Measurements from ENCODE around the gene GHR.

The GHR gene

DNA sequence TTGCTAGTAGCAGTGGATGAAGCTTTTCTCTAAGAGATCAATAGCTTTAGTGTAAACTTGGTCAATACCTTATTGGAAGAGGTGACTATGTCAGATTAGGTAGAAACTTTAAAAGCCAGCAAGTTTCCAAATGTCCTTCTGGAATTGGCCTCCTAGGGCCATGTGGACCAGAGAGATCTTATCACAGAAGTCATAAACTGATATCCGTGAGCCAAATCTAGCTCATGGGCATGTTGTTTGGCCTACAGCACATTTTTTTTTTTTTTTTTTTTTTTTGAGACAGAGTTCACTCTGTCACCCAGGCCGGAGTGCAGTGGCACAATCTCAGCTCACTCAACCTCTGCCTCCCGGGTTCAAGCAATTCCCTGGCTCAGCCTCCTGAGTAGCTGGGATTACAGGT, 175.9 kb downstream of the GHR start:
- no peak for TF ChIP-seq ZBTB7A (IDR thresholded peaks at IDR 0.05; ENCODE audit: low read depth)
- no peak for TF ChIP-seq CEBPB (IDR thresholded peaks at IDR 0.05)
- TF ChIP-seq TEAD4 (IDR thresholded peaks at IDR 0.05): no peak
- TF ChIP-seq YY1 (IDR thresholded peaks at IDR 0.05; ENCODE audit: low read depth): no peak
- TF ChIP-seq, protein P1, sequence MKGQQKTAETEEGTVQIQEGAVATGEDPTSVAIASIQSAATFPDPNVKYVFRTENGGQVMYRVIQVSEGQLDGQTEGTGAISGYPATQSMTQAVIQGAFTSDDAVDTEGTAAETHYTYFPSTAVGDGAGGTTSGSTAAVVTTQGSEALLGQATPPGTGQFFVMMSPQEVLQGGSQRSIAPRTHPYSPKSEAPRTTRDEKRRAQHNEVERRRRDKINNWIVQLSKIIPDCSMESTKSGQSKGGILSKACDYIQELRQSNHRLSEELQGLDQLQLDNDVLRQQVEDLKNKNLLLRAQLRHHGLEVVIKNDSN (IDR thresholded peaks at IDR 0.05): no peak
- TF ChIP-seq TAF1 (IDR thresholded peaks at IDR 0.05; ENCODE audit: low read depth): no peak
- no peak for TF ChIP-seq CREB1 (IDR thresholded peaks at IDR 0.05; ENCODE audit: low read depth)
- TF ChIP-seq, protein P2, sequence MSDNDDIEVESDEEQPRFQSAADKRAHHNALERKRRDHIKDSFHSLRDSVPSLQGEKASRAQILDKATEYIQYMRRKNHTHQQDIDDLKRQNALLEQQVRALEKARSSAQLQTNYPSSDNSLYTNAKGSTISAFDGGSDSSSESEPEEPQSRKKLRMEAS (IDR thresholded peaks at IDR 0.05): no peak
- no peak for TF ChIP-seq EP300 (IDR thresholded peaks at IDR 0.05; ENCODE audit: borderline replicate concordance)
- TF ChIP-seq, protein P3, sequence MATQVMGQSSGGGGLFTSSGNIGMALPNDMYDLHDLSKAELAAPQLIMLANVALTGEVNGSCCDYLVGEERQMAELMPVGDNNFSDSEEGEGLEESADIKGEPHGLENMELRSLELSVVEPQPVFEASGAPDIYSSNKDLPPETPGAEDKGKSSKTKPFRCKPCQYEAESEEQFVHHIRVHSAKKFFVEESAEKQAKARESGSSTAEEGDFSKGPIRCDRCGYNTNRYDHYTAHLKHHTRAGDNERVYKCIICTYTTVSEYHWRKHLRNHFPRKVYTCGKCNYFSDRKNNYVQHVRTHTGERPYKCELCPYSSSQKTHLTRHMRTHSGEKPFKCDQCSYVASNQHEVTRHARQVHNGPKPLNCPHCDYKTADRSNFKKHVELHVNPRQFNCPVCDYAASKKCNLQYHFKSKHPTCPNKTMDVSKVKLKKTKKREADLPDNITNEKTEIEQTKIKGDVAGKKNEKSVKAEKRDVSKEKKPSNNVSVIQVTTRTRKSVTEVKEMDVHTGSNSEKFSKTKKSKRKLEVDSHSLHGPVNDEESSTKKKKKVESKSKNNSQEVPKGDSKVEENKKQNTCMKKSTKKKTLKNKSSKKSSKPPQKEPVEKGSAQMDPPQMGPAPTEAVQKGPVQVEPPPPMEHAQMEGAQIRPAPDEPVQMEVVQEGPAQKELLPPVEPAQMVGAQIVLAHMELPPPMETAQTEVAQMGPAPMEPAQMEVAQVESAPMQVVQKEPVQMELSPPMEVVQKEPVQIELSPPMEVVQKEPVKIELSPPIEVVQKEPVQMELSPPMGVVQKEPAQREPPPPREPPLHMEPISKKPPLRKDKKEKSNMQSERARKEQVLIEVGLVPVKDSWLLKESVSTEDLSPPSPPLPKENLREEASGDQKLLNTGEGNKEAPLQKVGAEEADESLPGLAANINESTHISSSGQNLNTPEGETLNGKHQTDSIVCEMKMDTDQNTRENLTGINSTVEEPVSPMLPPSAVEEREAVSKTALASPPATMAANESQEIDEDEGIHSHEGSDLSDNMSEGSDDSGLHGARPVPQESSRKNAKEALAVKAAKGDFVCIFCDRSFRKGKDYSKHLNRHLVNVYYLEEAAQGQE (IDR thresholded peaks at IDR 0.05; ENCODE audit: low read depth): no peak
- TF ChIP-seq NFIC (IDR thresholded peaks at IDR 0.05): no peak
- TF ChIP-seq RAD21 (IDR thresholded peaks at IDR 0.05; ENCODE audit: low read depth): no peak
- TF ChIP-seq EGR1 (IDR thresholded peaks at IDR 0.05): no peak

DNA sequence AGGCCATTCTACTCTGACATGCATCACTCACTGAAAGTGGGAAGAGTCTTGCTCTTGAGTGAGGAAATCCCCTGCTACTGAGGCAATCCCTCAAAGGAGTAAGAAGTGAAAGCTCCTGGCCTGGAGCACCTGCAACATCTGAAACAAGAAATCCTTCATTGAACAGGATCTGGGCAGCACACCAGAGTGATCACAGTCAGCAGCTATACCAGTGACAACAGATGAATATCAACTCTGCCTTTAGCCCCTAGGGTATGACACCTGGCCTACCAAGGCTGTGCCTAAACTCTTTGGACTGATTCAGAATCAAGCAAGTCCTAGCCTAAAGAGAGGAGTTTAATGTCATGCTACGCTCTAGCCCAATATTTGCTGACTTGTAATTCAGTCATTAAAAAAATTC, 177.2 kb downstream of the GHR start:
- TF ChIP-seq EP300 (IDR thresholded peaks at IDR 0.05; ENCODE audit: borderline replicate concordance): no peak
- TF ChIP-seq, protein P2 (IDR thresholded peaks at IDR 0.05): no peak
- TF ChIP-seq, protein P3 (IDR thresholded peaks at IDR 0.05; ENCODE audit: low read depth): no peak
- TF ChIP-seq RAD21 (IDR thresholded peaks at IDR 0.05; ENCODE audit: low read depth): no peak
- TF ChIP-seq TAF1 (IDR thresholded peaks at IDR 0.05; ENCODE audit: low read depth): no peak
- no peak for TF ChIP-seq YY1 (IDR thresholded peaks at IDR 0.05; ENCODE audit: low read depth)
- no peak for TF ChIP-seq TCF12 (IDR thresholded peaks at IDR 0.05; ENCODE audit: low read depth)
- TF ChIP-seq CREB1 (IDR thresholded peaks at IDR 0.05; ENCODE audit: low read depth): no peak
- TF ChIP-seq, protein P1 (IDR thresholded peaks at IDR 0.05): no peak
- no peak for TF ChIP-seq NFIC (IDR thresholded peaks at IDR 0.05)
- no peak for TF ChIP-seq FOXM1 (IDR thresholded peaks at IDR 0.05; ENCODE audit: borderline replicate concordance, low read depth)
- no peak for TF ChIP-seq EGR1 (IDR thresholded peaks at IDR 0.05)
- TF ChIP-seq CEBPB (IDR thresholded peaks at IDR 0.05): no peak
- no peak for TF ChIP-seq ZBTB7A (IDR thresholded peaks at IDR 0.05; ENCODE audit: low read depth)
- no peak for TF ChIP-seq TEAD4 (IDR thresholded peaks at IDR 0.05)

DNA sequence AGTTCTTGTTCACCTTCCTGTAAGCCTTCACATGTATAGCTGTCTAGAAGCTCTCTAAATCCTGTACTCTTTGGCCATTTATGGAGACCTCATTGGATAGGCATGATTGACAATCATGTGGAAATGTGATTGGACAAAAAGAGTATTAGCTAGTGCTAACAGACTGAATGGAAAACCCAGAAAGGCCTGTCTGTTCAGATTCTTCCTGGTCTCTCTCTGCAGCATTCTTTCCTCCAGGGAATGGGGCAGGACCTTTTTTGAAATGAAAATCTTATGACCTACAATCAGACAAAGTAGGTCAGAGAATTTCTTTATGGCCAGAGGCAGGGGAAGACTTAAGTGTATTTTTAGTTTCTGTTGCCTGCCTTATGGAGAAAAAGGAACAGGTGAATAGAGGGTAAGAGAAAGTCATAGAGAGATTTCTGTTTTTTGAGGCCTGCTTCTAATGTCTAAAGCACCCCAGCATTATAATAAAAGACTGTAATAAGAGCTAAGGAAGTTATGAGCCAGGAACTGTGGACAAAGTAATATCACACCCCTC, 181.0 kb downstream of the GHR start:
- no peak for TF ChIP-seq TAF1 (IDR thresholded peaks at IDR 0.05; ENCODE audit: low read depth)
- TF ChIP-seq, protein P2 (IDR thresholded peaks at IDR 0.05): no peak
- TF ChIP-seq CREB1 (IDR thresholded peaks at IDR 0.05; ENCODE audit: low read depth): no peak
- TF ChIP-seq, protein P1 (IDR thresholded peaks at IDR 0.05): no peak
- no peak for TF ChIP-seq EP300 (IDR thresholded peaks at IDR 0.05; ENCODE audit: borderline replicate concordance)
- no peak for TF ChIP-seq RAD21 (IDR thresholded peaks at IDR 0.05; ENCODE audit: low read depth)
- TF ChIP-seq ZBTB7A (IDR thresholded peaks at IDR 0.05; ENCODE audit: low read depth): no peak
- TF ChIP-seq TCF12 (IDR thresholded peaks at IDR 0.05; ENCODE audit: low read depth): no peak
- TF ChIP-seq CEBPB (IDR thresholded peaks at IDR 0.05): no peak
- TF ChIP-seq YY1 (IDR thresholded peaks at IDR 0.05; ENCODE audit: low read depth): no peak
- TF ChIP-seq, protein P3 (IDR thresholded peaks at IDR 0.05; ENCODE audit: low read depth): no peak
- TF ChIP-seq EGR1 (IDR thresholded peaks at IDR 0.05): no peak
- no peak for TF ChIP-seq TEAD4 (IDR thresholded peaks at IDR 0.05)
- TF ChIP-seq FOXM1 (IDR thresholded peaks at IDR 0.05; ENCODE audit: borderline replicate concordance, low read depth): no peak
